NCI-H128 (cell line): ENCODE results near the gene NPEPL1.
"Not testable (repeated sequence)": the region's sequence is repeated elsewhere in the genome, so short reads cannot be mapped to it uniquely, and the experiment has no call there.

ENCODE experiments used
- DNase-seq: peaks from one replicate; lab custom pipeline; 2025; ENCODE audit not compliant: unreplicated experiment; lab: John Stamatoyannopoulos, UW

The NPEPL1 gene

DNA sequence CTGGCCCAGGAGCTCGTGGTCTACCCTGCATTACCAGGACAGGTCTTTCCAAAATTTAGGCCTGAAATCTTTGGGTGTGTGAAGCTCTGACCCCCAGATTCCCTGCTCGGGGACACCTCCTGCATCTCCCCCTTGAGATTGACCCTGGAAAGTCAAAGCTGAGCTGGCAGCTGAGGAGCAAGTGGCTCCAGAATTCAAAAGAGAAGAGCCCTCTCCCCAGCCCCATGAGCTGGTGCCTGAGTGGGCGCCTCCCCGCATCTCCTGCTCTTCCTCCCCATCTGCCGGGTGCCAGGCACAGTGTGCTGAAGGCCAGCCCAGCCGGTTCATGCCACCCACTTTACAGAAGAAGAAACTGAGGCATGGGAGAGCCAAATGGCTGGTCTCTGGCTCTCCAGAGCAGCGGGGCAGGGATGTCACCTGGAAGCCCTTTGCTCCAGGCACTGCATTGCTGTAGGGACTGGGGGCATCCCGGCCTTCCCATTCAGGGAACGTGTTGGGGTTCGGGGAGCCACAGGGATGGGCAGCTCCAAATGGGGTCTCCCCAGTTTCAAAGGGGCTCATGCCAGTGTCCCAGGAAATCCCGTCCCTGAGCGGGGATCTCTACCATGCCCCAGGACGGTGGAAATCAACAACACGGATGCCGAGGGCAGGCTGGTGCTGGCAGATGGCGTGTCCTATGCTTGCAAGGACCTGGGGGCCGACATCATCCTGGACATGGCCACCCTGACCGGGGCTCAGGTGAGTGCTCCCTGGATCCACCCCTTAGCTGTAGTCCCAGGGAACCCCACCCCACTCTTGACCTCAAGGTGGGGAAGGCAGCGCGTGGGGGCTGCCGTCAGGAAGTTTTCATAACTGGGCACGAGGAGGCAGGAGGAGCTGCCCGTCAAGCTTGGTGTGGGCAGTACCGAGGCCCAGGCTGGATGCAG, 20.5 kb downstream of the NPEPL1 start:
- DNase-seq = no peak

GRCh38 chr20:58713801-58714339, 21.3 kb downstream of the NPEPL1 start:
- DNase-seq = no peak

GRCh38 chr20:58714340-58714922, 21.8 kb downstream of the NPEPL1 start:
- DNase-seq = no peak

GRCh38 chr20:58714923-58715351, 22.3 kb downstream of the NPEPL1 start:
- DNase-seq = no peak

DNA sequence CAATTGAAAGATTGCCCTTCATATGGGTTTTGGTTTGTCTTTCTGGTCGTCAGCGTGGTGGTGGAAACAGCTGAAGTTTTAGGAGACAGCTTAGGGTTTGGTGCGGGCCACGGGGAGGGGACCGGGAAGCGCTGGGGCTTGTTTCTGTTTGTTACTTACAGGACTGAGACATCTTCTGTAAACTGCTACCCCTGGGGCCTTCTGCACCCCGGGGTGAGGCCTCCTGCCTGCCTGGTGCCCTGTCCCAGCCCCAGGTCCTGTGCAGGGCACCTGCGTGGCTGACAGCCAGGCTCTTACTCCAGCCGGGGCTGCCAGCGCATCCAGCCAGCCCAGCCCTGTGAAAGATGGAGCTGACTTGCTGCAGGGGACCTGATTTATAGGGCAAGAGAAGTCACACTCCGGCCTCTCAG, 22.8 kb downstream of the NPEPL1 start:
- no peak for DNase-seq

GRCh38 chr20:58715801-58716475, 23.3 kb downstream of the NPEPL1 start:
- no peak for DNase-seq

DNA sequence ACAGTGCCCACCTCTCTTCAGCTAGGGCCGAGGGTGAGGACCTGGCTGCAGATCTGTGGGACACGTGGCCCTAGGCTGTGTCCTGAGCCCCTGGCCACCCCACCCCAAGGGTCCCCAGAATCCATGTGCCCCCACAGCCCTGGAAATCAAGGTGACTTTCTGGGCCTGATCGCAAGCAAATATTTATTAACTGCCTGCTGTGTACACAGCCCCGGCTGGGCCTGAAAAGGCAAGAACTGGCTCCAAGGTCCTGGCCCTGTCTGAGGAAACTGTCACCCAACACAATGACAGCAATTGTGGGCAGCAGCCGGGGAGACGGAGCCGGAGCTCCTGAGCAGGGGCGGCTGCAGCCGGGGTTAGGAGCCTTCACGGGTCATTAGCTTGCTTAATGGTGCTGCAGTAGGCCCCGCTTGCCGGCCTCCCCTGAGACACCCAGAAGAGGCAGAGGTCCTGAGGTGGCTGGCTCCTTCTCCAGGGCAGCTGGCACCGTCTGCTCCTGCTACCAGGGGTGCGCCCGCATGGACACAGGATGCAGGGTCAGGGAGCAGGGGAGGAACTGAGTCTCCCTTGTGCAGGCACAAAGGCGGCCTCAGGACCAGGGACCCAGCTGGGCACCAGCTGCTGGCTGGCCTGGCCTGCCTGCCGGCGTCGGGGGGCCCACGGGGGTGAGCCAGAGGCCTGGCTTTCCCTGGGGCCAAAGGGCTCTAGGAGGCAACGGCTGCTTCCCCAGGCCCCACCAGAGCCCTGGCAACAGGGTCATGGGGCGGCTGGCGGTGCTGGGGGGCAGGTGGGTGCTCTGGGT, 24.1 kb downstream of the NPEPL1 start:
- DNase-seq = no peak

DNA sequence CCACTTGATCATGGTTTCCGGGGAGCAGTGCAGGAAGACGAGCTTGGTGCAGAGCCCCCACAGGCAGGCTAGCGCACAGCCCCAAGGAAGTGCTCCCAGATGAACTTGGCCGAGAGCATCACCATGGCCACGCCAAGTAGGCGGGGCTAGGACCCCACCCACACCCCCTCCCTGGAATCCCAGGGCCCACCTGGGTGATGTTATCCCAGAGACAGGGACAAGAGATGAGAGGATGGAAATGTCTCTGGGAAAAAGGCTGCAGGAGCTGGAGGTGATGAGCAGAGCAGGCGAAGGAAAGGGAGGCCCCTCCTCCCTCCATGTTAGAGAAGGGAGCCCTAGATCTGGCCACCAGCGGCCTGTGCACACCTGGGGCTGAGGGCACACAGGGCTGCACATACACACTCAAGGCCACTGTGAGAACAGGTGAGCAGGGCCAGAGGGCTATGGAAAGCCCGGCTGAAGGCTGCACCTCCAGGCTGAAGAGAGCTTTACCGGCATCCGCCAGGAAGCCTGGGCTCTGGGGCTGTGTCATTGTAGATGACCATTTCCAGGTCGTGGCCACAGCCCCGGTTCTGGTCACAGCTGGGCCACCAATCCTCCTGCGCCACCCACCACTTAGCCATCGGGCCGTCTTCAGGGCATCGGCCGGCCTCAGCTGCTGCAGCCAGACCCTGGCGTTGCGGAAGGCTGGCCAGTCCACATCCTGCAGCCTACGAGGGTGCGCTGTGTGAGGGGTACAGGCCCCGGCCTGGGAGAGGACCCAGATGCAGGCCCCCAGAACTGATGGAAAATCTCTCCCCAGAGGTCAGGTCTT, 24.9 kb downstream of the NPEPL1 start:
- no peak for DNase-seq

GRCh38 chr20:58718121-58718563, 25.5 kb downstream of the NPEPL1 start:
- no peak for DNase-seq

DNA sequence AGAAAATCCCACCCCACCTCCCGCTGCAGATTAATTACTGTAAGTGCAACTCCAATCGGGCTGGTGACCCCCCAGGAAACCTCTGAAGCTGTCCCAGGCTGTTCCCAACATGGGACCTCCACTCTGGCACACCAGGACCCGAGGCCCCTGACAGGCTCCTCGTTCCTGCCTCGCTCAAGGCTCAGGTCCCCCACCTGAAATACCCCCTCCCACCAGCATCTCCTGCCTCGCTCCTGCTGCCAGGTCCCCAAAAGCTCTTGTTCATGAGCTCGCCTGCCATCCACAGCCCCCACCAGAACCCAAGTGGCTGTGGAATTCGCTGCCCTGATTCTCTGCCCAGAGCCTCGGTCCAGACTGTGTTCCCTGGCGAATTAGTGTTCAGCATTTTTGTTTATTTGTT, 26.1 kb downstream of the NPEPL1 start:
- no peak for DNase-seq

DNA sequence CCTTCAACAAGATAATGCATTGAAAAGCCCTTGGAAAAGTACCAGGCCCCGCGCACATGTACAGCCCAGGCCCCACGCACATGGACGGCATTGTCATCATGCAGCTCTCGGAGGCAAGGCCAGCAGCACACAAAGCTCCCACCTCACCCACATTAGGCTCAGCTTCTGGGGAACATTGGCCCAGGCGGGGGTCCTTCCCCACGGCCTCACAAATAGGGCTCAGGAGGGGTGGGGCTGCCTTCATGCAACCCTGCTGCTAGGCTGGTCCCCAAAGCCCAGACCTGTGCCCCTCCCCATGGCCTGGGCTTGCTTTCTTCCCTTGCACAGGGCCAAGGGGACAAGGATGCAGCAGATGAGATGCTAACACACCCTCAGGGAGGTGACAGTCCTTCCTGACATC, 26.7 kb downstream of the NPEPL1 start:
- no peak for DNase-seq

GRCh38 chr20:58719971-58720371, 27.4 kb downstream of the NPEPL1 start:
- no peak for DNase-seq

GRCh38 chr20:58720890-58721289, 28.3 kb downstream of the NPEPL1 start:
- DNase-seq = no peak

GRCh38 chr20:58721951-58722778, 29.6 kb downstream of the NPEPL1 start:
- no peak for DNase-seq

DNA sequence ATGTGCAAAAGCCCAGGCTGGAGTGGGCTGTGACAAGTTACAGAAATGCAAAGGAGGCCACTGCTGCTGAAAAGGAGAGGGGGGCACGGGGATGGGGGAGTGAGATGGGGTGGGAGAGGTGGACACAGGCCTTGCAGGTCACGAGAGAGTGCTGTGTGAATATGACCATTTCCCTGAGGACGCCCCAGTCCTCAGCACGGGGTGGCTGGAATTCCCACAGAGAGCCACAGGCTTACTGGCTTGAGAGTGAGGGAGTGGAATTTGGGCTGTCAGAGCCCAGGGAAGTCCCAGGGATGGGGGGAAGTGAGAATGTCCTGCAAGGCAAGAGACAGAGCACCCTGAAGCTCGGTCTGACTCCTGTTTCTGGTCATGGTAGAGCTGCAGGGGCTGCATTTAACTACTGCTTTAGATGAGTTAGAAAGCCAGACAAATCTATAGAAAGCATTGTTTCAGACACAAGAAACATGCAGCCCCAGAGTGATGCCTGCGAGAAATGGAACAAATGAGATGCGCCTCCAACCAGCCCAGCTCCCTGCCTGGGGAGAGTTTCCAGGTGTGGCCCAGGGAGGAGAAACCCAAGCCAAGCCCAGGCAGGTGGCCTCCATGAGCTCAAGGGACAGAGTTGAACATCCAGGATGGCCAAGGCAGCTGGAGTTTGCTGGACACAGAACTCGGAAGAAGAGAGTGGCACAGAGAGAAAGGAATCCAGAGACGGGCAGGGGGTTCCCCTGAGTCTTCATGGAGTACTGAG, 30.5 kb downstream of the NPEPL1 start:
- no peak for DNase-seq

DNA sequence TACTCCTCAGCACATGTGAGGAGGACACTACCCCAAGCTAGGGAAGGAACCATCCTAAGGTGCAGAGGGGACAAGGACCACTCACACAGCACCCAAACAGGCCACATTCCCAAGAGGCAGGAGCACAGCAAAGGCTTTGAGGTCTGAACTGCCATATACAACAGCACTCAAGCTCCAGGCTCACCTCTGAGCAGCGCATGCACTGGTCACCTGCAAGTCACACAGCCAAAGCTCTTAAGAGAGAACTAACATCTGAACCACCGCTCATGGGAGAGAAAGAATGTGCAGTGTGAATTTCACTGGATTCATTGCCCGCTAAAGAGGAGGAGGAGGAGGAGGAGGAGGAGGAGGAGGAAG, 31.0 kb downstream of the NPEPL1 start:
- DNase-seq = no peak

DNA sequence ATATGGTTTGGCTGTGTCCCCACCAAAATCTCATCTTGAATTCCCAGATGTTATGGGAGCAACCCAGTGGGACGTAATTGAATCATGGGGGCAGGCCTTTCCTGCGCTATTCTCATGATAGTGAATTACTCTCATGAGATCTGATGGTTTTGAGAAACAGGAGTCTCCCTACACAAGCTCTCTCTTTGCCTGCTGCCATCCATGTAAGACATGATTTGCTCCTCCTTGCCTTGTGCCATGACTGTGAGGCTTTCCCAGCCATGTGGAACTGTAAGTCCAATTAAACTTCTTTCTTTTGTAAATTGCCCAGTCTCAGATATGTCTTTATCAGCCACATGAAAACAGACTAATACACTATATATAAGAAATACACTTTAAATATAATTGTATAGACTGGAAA, 33.6 kb downstream of the NPEPL1 start:
- not testable (repeated sequence) for DNase-seq

DNA sequence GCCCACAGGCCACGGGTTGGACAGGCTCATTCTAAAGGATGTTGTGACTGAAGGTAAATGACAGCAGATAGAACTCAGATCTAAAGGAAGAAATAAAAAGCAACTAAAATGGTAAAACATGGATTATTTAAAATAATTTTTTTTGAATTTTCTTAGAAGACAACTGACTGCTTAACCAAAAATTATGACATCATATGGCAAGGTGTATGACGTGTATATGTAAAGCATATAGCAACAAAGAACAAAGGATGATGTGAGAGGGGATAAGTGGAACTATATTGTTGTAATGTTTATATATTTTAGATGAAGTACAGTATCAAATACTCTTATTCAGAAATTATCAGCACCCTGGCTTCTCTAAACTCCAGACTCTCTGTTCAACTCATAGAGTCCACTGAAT, 38.6 kb downstream of the NPEPL1 start:
- DNase-seq = no peak
